PC-9 (cell line): ENCODE data around the gene CAPN14.

Experiments used
- EZH2 ChIP-seq: fragments of 200-600 bp; sonication (generic); IDR thresholded peaks from 2 replicates; pipeline ENCODE4 v1.8.0; 2017; ENCODE audit warnings: antibody characterized with exemption, low read depth
- TF ChIP-seq, protein P1 (sequence below): fragments of 200-600 bp; sonication (generic); conservative IDR thresholded peaks from 2 replicates; pipeline ENCODE4 v1.6.1; 2017; ENCODE audit warnings: mixed run types, antibody characterized with exemption, mild to moderate bottlenecking, moderate library complexity

DNA sequence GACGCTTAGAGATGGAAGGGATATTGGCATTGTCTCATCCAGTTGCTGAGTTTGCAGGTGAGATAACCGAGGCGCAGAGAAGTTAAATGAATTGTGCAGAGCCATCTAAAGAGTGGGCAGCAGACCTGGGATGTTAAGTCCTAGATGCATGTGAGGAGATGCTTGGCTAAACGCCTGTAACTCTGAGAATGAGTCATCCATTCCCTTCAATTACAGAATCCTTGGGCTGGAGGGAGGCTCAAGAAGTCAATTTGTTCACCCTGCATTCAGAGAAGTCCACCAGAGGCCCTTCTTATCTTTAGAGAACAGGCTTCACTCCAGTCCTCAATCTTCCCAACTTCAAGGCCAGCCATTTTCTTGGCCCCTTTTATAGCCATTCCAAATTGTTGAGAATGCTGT, 18.2 kb upstream of the CAPN14 start:
- TF ChIP-seq, protein P1, sequence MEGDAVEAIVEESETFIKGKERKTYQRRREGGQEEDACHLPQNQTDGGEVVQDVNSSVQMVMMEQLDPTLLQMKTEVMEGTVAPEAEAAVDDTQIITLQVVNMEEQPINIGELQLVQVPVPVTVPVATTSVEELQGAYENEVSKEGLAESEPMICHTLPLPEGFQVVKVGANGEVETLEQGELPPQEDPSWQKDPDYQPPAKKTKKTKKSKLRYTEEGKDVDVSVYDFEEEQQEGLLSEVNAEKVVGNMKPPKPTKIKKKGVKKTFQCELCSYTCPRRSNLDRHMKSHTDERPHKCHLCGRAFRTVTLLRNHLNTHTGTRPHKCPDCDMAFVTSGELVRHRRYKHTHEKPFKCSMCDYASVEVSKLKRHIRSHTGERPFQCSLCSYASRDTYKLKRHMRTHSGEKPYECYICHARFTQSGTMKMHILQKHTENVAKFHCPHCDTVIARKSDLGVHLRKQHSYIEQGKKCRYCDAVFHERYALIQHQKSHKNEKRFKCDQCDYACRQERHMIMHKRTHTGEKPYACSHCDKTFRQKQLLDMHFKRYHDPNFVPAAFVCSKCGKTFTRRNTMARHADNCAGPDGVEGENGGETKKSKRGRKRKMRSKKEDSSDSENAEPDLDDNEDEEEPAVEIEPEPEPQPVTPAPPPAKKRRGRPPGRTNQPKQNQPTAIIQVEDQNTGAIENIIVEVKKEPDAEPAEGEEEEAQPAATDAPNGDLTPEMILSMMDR: no peak
- no peak for TF ChIP-seq EZH2
